Activated naive CD8-positive, alpha-beta T cell treated with anti-CD3 and anti-CD28 coated beads for 36 hours (primary cell): Measurements from ENCODE around the gene DHRS7B. TPM values are rescaled to one million over a fixed set of nuclear protein-coding genes. Genes with fewer than 3 reads are reported as not detected.
A peak's percentile ranks its signal among the peaks of the same experiment; 100 is the strongest.

Experiments used
- DNase-seq: peaks from one replicate; pipeline ENCODE4 v3.0.0; 2021
- H3K27ac Mint-ChIP-seq: one replicate; pipeline ENCODE4 v1.8.0; 2022; ENCODE audit warnings: mild to moderate bottlenecking, moderate library complexity, mixed read lengths
- H3K27me3 Mint-ChIP-seq: one replicate; pipeline ENCODE4 v1.8.0; 2022; ENCODE audit warnings: mild to moderate bottlenecking, mixed read lengths
- H3K36me3 Mint-ChIP-seq: one replicate; pipeline ENCODE4 v1.8.0; 2021; ENCODE audit warnings: mild to moderate bottlenecking, mixed read lengths
- H3K4me1 Mint-ChIP-seq: one replicate; pipeline ENCODE4 v1.8.0; 2021; ENCODE audit warnings: mixed read lengths
- H3K4me3 Mint-ChIP-seq: one replicate; pipeline ENCODE4 v1.8.0; 2022; ENCODE audit warnings: mild to moderate bottlenecking, moderate library complexity, mixed read lengths
- H3K9me3 Mint-ChIP-seq: one replicate; pipeline ENCODE4 v1.8.0; 2022; ENCODE audit warnings: mixed read lengths
- total RNA-seq, 2 experiments: library from RNA; stranded (reverse); gene quantifications; one replicate each; pipeline ENCODE4 v1.2.3, GENCODE V29; 2021

The DHRS7B gene
- total RNA-seq, 2 experiments from 2014 or later = 19.2 to 20.3 TPM

- no peaks in the 10 kb centered on the region for H3K27me3 Mint-ChIP-seq
- H3K27ac Mint-ChIP-seq = no peak overlapping the region
- H3K4me1 Mint-ChIP-seq = peaks cover 8% of the 10 kb centered on the region
- H3K9me3 Mint-ChIP-seq = no peaks in the 10 kb centered on the region
- H3K36me3 Mint-ChIP-seq = peaks cover 19% of the 10 kb centered on the region
- H3K4me3 Mint-ChIP-seq = no peak overlapping the region
- DNase-seq = no peak
Observed at GRCh38 chr17:21194703-21195102, 67.9 kb downstream of the DHRS7B start.

DNA sequence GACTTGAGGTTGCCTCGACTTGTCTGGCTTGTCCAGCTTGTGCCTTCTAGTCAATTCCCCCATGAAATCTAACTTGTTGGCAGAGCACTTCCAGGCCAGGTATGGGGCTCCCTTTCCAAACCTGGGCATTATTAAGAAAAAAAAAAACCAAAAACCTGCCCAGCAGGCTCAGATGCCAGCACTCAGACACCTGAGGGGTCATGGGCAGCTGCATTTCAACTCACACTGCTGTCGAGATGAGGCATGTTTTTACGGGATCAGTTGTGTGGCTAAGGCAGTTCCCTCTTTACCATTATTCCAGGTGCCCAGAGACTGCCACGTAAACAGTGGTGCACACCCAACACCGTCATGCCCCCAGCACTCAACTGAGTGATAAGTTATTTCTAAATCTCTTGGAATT, 69.4 kb downstream of the DHRS7B start:
- no peaks in the 10 kb centered on the region for H3K9me3 Mint-ChIP-seq
- H3K27me3 Mint-ChIP-seq = no peaks in the 10 kb centered on the region
- H3K36me3 Mint-ChIP-seq = peaks cover 19% of the 10 kb centered on the region
- no peak overlapping the region for H3K4me3 Mint-ChIP-seq
- H3K27ac Mint-ChIP-seq = no peak overlapping the region
- no peak for DNase-seq
- H3K4me1 Mint-ChIP-seq = peaks cover 15% of the 10 kb centered on the region

- Mint-ChIP-seq H3K4me1 (peaks cover 15% of the 10 kb centered on the region), H3K27me3 (no peaks in the 10 kb centered on the region), H3K9me3 (no peaks in the 10 kb centered on the region), H3K4me3 (no peak overlapping the region), H3K36me3 (peaks cover 17% of the 10 kb centered on the region), H3K27ac (no peak overlapping the region)
- DNase-seq = no peak
Observed at GRCh38 chr17:21198411-21198810, 71.6 kb downstream of the DHRS7B start.

DNA sequence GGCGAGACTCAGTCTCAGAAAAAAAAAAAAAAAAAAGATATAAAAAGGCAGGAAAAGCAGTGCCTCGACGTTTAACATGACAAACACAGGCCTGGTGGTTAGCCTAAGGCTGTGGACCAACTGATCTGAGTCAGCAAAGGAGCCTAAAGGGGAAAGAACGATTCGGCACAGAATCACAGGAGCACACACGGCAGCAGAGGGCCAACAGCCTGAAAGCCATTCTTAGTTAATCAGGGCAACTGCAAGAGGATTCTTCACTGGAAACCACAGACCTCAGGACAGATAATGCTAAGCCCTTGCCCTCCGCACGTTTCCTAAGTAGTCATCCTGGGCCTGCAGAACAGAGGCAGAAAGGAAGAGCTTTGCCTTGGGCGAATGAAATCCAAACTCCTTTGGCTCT, 72.5 kb downstream of the DHRS7B start:
- peaks cover 15% of the 10 kb centered on the region for H3K4me1 Mint-ChIP-seq
- no peaks in the 10 kb centered on the region for H3K9me3 Mint-ChIP-seq
- H3K36me3 Mint-ChIP-seq = peaks cover 17% of the 10 kb centered on the region
- DNase-seq = no peak
- H3K27ac Mint-ChIP-seq = no peak overlapping the region
- H3K4me3 Mint-ChIP-seq = no peak overlapping the region
- H3K27me3 Mint-ChIP-seq = no peaks in the 10 kb centered on the region

DNA sequence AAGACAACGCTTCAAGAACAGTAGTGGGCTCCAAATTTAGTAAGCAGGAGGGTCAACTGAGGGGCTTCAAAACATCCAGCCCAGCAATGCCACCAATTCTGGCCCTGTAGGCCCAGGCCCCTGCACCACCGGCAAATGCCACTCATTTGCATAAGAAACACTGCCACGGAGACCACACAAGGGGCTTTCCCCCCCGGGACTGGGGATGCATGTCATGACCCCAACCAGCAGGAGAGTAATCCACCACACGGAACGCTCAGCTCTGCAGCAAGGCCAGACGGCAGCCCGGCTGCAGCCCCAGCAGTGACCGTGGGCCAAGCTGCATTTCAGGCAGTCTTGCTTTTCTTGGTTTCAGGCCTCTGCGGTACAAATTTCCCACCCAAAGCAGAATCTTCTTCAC, 73.1 kb downstream of the DHRS7B start:
- H3K4me3 Mint-ChIP-seq = no peak overlapping the region
- H3K27ac Mint-ChIP-seq = no peak overlapping the region
- peaks cover 15% of the 10 kb centered on the region for H3K4me1 Mint-ChIP-seq
- H3K36me3 Mint-ChIP-seq = peaks cover 17% of the 10 kb centered on the region
- no peaks in the 10 kb centered on the region for H3K9me3 Mint-ChIP-seq
- no peaks in the 10 kb centered on the region for H3K27me3 Mint-ChIP-seq
- DNase-seq = no peak

DNA sequence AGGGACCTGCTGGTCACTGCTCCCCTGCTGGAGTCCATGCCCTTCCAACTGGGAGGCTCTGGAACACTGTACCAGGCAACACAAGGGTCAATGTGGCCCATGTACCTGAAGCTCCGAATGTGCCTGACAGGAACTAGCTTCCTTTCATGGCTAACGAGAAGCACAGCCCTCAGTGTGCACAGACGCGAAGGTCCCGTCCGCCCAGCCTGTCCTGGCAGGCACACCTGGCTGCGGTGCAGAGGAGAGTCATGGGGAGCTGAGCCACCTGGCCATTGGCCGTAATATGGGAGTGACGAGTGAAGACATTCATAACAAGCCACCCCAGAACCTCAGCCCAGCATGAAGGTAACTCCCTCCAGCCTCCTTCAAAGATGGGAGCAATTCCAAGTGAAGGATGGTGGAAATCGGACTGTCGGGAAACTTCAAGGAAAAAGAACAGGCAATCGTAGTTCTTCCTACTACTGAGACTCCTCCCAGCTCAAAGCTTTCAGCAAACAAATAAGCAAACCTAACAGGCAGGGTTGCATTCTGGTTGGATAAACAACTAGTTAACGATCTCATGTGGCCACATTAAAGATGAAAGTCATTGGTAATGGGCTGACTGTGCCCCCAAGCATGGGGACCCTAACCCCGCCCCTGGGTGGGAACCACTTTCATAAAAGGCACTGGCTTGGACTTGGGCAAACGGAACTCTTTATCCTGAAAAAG, 74.0 kb downstream of the DHRS7B start:
- H3K4me1 Mint-ChIP-seq = peaks cover 17% of the 10 kb centered on the region

GRCh38 chr17:21201298-21201595, 74.5 kb downstream of the DHRS7B start:
- Mint-ChIP-seq H3K27ac (no peak overlapping the region), H3K9me3 (no peaks in the 10 kb centered on the region), H3K4me3 (no peak overlapping the region), H3K36me3 (peaks cover 16% of the 10 kb centered on the region), H3K27me3 (no peaks in the 10 kb centered on the region), H3K4me1 (peaks cover 22% of the 10 kb centered on the region)
- no peak for DNase-seq

More for the DNA sequence above, 74.0 kb downstream of the DHRS7B start:
- Mint-ChIP-seq H3K27ac (no peak overlapping the region), H3K27me3 (no peaks in the 10 kb centered on the region), H3K4me3 (no peak overlapping the region), H3K9me3 (no peaks in the 10 kb centered on the region), H3K36me3 (peaks cover 16% of the 10 kb centered on the region)
- DNase-seq = no peak

- Mint-ChIP-seq H3K9me3 (no peaks in the 10 kb centered on the region), H3K36me3 (peaks cover 14% of the 10 kb centered on the region), H3K27me3 (no peaks in the 10 kb centered on the region), H3K27ac (no peak overlapping the region), H3K4me3 (no peak overlapping the region), H3K4me1 (peaks cover 22% of the 10 kb centered on the region)
- DNase-seq = no peak
Observed at GRCh38 chr17:21201874-21202273, 75.1 kb downstream of the DHRS7B start.

- no peaks in the 10 kb centered on the region for H3K27me3 Mint-ChIP-seq
- no peak for DNase-seq
- H3K36me3 Mint-ChIP-seq = peaks cover 12% of the 10 kb centered on the region
- H3K4me3 Mint-ChIP-seq = no peak overlapping the region
- H3K9me3 Mint-ChIP-seq = no peaks in the 10 kb centered on the region
- H3K4me1 Mint-ChIP-seq = peaks cover 22% of the 10 kb centered on the region
- no peak overlapping the region for H3K27ac Mint-ChIP-seq
Observed at GRCh38 chr17:21202512-21202911, 75.7 kb downstream of the DHRS7B start.

DNA sequence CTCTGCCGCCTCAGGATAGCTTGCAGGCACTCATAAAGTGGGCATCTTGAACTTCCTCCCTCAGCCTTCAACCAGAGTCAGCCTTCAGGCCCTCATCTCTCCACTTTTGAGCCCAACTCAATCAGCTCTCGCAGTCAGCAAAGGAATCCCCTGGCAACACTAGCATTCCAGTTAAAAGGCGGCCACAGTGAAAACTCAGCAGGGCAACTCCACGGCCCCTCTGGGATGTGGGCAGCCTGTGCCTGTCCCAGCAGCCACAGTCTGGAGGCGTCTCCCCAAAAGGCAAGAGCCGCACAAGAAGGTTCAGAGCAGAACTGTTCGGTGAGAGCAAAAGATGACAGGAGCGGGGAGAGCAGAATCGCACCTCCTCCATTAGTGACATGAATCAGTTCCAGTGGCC, 78.2 kb downstream of the DHRS7B start:
- H3K4me3 Mint-ChIP-seq = no peak overlapping the region
- no peaks in the 10 kb centered on the region for H3K9me3 Mint-ChIP-seq
- DNase-seq = no peak
- H3K36me3 Mint-ChIP-seq = peaks cover 3% of the 10 kb centered on the region
- H3K4me1 Mint-ChIP-seq = peaks cover 24% of the 10 kb centered on the region
- H3K27ac Mint-ChIP-seq = no peak overlapping the region
- H3K27me3 Mint-ChIP-seq = no peaks in the 10 kb centered on the region

GRCh38 chr17:21208352-21208751, 81.6 kb downstream of the DHRS7B start:
- Mint-ChIP-seq H3K9me3 (no peaks in the 10 kb centered on the region), H3K4me3 (no peak overlapping the region), H3K27me3 (no peaks in the 10 kb centered on the region), H3K4me1 (peaks cover 41% of the 10 kb centered on the region), H3K36me3 (peaks cover 19% of the 10 kb centered on the region), H3K27ac (no peak overlapping the region)
- DNase-seq = no peak

DNA sequence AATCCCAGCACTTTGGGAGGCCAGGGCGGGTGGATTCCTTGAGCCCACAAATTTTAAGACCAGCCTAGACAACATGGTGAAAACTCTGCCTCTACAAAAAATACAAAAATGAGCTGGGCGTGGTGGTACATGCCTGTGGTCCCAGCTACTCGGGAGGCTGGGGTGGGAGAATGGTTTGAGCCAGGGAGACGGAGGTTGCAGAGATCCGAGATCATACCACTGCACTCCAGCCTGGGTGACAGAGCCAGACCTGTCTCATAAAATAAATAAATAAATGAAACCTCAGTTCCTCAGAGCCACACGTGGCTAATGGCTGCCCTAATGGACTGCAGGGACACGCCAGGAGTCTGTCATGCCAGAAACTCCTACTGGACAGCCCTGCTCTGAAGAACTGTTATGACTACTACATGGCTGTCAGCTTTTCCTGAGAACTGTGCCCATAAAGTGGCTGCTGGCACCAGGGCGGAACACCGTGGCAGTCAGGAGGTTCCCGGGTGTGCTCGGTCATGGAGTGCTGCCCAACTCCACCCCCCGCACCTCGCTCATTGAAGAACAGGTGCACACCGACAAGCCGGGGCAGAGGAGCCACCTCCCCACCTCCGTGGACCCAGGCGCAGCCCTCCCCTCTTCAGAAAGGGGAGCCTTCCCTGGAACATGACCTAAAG, 82.9 kb downstream of the DHRS7B start:
- Mint-ChIP-seq H3K27ac (no peak overlapping the region), H3K9me3 (no peaks in the 10 kb centered on the region), H3K4me1 (peaks cover 38% of the 10 kb centered on the region), H3K4me3 (no peak overlapping the region), H3K27me3 (no peaks in the 10 kb centered on the region), H3K36me3 (peaks cover 21% of the 10 kb centered on the region)
- DNase-seq = no peak

- DNase-seq = no peak
- Mint-ChIP-seq H3K4me1 (peaks cover 44% of the 10 kb centered on the region), H3K9me3 (no peaks in the 10 kb centered on the region), H3K27ac (no peak overlapping the region), H3K4me3 (no peak overlapping the region), H3K27me3 (no peaks in the 10 kb centered on the region), H3K36me3 (peaks cover 25% of the 10 kb centered on the region)
Observed at GRCh38 chr17:21210411-21211076, 83.8 kb downstream of the DHRS7B start.

- Mint-ChIP-seq H3K9me3 (no peaks in the 10 kb centered on the region), H3K27ac (no peak overlapping the region), H3K27me3 (no peaks in the 10 kb centered on the region), H3K4me1 (peaks cover 49% of the 10 kb centered on the region), H3K4me3 (peak overlapping the region; percentile 89), H3K36me3 (peaks cover 34% of the 10 kb centered on the region)
- DNase-seq = no peak
Observed at GRCh38 chr17:21211825-21212479, 85.2 kb downstream of the DHRS7B start.
